Neutrophil (primary cell): Measurements from ENCODE around the gene TCFL5.

Experiments used
- H3K27ac ChIP-seq: fragments of 200-600 bp; sonication (generic); 2 replicates; pipeline ENCODE4 v1.5.1; 2016; ENCODE audit warnings: mild to moderate bottlenecking, moderate library complexity
- H3K27me3 ChIP-seq: fragments of 200-600 bp; sonication (generic); 2 replicates; pipeline ENCODE4 v1.6.0; 2016; ENCODE audit warnings: mild to moderate bottlenecking
- H3K36me3 ChIP-seq: fragments of 200-600 bp; sonication (generic); 2 replicates; pipeline ENCODE4 v1.5.1; 2017
- H3K4me1 ChIP-seq, 2 experiments: fragments of 200-600 bp in 1 of 2; sonication (generic) in 1 of 2; 1 replicate in 1 of 2; 2 replicates in 1 of 2; pipeline versions ENCODE4 v1.5.1 to v1.6.1; 2013 to 2016; ENCODE audit warnings: low read depth in 1 of 2, low read length in 1 of 2, mild to moderate bottlenecking in 1 of 2, moderate library complexity in 1 of 2; ENCODE audit not compliant: control insufficient read depth in 1 of 2, insufficient read depth in 1 of 2
- H3K4me3 ChIP-seq, 2 experiments: fragments of 200-600 bp in 1 of 2; sonication (generic) in 1 of 2; 1 replicate in 1 of 2; 2 replicates in 1 of 2; pipeline ENCODE4 v1.5.1; 2013 to 2016; ENCODE audit warnings: low read depth in 1 of 2, low read length in 1 of 2, mild to moderate bottlenecking in 1 of 2, moderate library complexity in 1 of 2
- H3K9me3 ChIP-seq: fragments of 200-600 bp; sonication (generic); 2 replicates; pipeline ENCODE4 v1.5.1; 2016
- TF ChIP-seq, protein P1 (sequence below): fragments of 200-600 bp; sonication (generic); IDR thresholded peaks from 2 replicates; pipeline ENCODE4 v1.5.1; 2016; ENCODE audit warnings: antibody characterized with exemption

The TCFL5 gene

DNA sequence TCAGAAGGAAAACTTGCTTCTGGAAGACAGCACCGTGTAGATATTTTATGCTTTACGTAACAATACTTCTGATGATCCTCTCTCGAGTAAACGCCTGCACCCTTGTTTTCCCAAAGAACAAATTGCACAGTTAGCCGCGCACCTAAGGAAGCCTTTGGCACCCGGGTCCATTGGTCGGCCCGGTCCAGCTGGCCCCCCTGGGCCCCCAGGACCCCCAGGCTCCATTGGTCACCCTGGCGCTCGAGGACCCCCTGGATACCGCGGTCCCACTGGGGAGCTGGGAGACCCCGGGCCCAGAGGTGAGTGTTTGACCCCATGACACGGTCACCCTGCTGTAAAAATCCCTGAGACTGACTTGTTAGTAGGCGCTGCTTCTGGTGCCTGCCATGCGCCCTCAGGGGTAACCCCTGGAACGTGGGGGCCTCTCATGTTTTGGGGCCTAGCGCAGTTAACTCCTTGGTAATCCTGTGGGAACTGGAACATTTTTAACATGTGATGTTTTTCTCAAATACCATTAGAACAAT lies 24.6 kb downstream of the TCFL5 start:
- peaks cover 72% of the 10 kb centered on the region for H3K36me3 ChIP-seq
- no peaks in the 10 kb centered on the region for H3K9me3 ChIP-seq
- TF ChIP-seq, protein P1, sequence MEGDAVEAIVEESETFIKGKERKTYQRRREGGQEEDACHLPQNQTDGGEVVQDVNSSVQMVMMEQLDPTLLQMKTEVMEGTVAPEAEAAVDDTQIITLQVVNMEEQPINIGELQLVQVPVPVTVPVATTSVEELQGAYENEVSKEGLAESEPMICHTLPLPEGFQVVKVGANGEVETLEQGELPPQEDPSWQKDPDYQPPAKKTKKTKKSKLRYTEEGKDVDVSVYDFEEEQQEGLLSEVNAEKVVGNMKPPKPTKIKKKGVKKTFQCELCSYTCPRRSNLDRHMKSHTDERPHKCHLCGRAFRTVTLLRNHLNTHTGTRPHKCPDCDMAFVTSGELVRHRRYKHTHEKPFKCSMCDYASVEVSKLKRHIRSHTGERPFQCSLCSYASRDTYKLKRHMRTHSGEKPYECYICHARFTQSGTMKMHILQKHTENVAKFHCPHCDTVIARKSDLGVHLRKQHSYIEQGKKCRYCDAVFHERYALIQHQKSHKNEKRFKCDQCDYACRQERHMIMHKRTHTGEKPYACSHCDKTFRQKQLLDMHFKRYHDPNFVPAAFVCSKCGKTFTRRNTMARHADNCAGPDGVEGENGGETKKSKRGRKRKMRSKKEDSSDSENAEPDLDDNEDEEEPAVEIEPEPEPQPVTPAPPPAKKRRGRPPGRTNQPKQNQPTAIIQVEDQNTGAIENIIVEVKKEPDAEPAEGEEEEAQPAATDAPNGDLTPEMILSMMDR: no peak
- H3K27ac ChIP-seq: no peak overlapping the region
- no peaks in the 10 kb centered on the region for H3K27me3 ChIP-seq
- no peak overlapping the region for H3K4me3 ChIP-seq
- peaks cover 32 to 40% of the 10 kb centered on the region in 2 experiments for H3K4me1 ChIP-seq

DNA sequence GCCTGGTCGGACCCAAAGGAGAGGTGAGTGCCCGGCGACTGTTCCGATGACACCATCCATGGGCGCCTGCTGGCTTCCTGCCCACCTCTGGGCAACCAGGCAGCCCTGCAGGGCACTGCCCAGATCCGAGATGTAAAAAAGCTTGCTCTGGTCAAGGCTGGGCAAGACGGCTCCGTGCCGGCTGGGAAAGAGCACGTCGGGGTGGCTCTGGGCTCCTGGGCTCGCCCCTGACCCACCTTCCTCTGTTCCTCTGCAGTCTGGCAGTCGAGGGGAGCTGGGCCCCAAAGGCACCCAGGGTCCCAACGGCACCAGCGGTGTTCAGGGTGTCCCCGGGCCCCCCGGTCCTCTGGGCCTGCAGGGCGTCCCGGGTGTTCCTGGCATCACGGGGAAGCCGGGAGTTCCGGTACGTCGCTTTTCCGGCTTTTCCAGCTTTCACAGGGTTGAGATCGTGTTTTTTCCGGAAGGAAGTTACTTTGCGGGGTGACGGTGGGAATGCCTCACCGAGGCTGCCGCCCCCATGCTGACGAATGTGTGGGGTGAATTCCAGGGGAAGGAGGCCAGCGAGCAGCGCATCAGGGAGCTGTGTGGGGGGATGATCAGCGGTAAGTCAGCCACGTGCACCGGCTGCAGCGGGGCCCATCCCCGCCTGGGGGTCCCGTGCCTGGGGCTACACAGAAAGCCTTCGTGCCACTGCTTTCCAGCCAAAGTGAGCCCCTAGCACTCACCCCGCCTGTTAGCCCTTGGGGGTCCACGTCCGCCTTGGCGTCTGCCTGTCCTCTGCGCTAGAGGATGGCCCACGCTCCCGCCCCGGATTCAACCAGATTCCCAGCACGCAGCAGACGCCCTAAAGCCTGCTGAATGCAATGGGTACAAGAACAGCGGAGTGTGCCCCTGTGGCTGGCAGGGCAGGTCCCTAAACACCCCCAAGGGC lies 25.4 kb downstream of the TCFL5 start:
- Histone ChIP-seq H3K27me3 (no peaks in the 10 kb centered on the region), H3K27ac (no peak overlapping the region), H3K36me3 (peaks cover 65% of the 10 kb centered on the region)

GRCh38 chr20:62834967-62835730 lies 26.5 kb downstream of the TCFL5 start:
- H3K36me3 ChIP-seq: peaks cover 55% of the 10 kb centered on the region
- no peaks in the 10 kb centered on the region for H3K9me3 ChIP-seq
- peaks cover 47 to 53% of the 10 kb centered on the region in 2 experiments for H3K4me1 ChIP-seq
- no peak overlapping the region for H3K4me3 ChIP-seq
- H3K27me3 ChIP-seq: no peaks in the 10 kb centered on the region
- TF ChIP-seq, protein P1: no peak
- H3K27ac ChIP-seq: no peak overlapping the region

More for the DNA sequence above, 25.4 kb downstream of the TCFL5 start:
- no peak overlapping the region for H3K4me3 ChIP-seq
- TF ChIP-seq, protein P1: no peak
- H3K9me3 ChIP-seq: no peaks in the 10 kb centered on the region
- peaks cover 40 to 48% of the 10 kb centered on the region in 2 experiments for H3K4me1 ChIP-seq

DNA sequence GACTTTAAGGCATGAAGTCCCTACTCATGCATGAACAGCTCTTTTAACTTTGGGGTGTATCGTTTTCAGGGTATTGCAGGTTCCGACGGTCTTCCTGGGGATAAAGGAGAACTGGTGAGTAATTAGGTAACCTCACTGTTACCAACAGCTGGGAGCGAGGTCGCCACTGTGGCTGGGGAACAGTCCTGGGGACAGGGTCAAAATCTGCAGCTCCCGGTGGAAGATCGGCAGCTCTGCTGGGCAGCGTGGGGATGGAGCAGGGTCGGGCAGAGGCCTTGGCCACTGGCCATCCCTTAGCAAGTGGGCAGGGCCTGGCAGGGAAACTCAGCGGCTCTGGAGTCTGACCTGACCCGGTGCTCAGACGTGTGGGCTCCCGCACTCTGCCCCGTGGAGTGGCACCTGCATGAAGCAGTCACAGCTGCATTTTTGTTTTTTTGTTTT lies 28.7 kb downstream of the TCFL5 start:
- H3K36me3 ChIP-seq: peaks cover 33% of the 10 kb centered on the region
- no peaks in the 10 kb centered on the region for H3K27me3 ChIP-seq
- TF ChIP-seq, protein P1: no peak
- peak overlapping the region; percentile 67 to 72 for H3K4me3 ChIP-seq
- H3K4me1 ChIP-seq: peaks cover 45 to 50% of the 10 kb centered on the region in 2 experiments
- H3K27ac ChIP-seq: peak overlapping the region; percentile 91
- no peaks in the 10 kb centered on the region for H3K9me3 ChIP-seq

DNA sequence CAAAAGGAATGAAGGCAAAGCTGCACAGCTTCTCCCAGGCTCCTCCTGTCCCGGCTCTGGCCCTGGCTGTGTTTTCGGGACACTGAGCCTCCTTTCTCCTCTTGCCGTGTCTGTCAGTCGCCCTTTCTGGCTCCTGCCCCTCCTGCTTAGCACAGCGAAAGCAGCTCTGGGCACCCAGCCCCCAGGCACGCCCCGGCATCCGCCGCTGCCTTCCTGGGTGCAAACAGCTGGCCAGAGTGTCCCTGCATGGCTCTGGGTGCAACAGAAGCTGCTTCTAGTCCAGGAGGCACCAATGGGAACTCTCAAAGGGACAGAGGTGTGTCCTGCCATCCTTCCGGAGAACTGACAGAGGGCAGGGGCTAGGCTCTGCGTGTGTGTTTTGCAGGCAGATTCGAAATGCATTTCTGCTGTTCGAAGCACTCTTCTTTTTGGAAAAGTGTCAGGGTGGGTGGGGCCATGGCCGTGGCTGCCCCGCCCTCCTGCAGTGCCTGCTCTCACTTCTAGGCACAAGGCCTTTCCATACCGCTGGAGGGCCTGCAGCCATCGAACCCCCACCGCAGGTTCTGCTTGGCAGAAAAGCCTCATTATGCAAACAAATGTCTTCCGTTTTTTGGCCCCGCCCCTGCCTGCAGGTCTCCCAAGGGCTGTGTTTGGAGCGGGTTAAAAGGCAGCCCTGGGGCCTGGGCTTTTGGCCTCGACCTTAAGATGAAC lies 29.3 kb downstream of the TCFL5 start:
- peak overlapping the region; percentile 67 to 72 for H3K4me3 ChIP-seq
- peak overlapping the region; percentile 91 for H3K27ac ChIP-seq
- TF ChIP-seq, protein P1: peak; percentile 80
- no peaks in the 10 kb centered on the region for H3K27me3 ChIP-seq
- peaks cover 40 to 44% of the 10 kb centered on the region in 2 experiments for H3K4me1 ChIP-seq
- H3K9me3 ChIP-seq: no peaks in the 10 kb centered on the region
- H3K36me3 ChIP-seq: peaks cover 27% of the 10 kb centered on the region
